ENCODE results near the gene AMDHD2.
"Not testable (repeated sequence)": the region's sequence is repeated elsewhere in the genome, so short reads cannot be mapped to it uniquely, and the experiment has no call there.

Gene AMDHD2

GRCh38 chr16:2517954-2518605 lies 2.1 kb upstream of the AMDHD2 start:
- no peak for DNase-seq (ENCODE audit: low spot score)

- no peak for DNase-seq (ENCODE audit: low spot score)
These were observed 1.1 kb upstream of the AMDHD2 start for GRCh38 chr16:2518823-2519710.

- DNase-seq (ENCODE audit: low spot score): no peak
These were observed 475 bp upstream of the AMDHD2 start for GRCh38 chr16:2519711-2520080.

- no peak for DNase-seq (ENCODE audit: low spot score)
These were observed 787 bp downstream of the AMDHD2 start for GRCh38 chr16:2520784-2521531.

GRCh38 chr16:2523801-2524231 lies 3.6 kb downstream of the AMDHD2 start:
- DNase-seq (ENCODE audit: low spot score): no peak

GRCh38 chr16:2524339-2524938 lies 4.3 kb downstream of the AMDHD2 start:
- no peak for DNase-seq (ENCODE audit: low spot score)

GRCh38 chr16:2526135-2526534 lies 6.0 kb downstream of the AMDHD2 start:
- no peak for DNase-seq (ENCODE audit: low spot score)

GRCh38 chr16:2527071-2527783 lies 7.1 kb downstream of the AMDHD2 start:
- no peak for DNase-seq (ENCODE audit: low spot score)

GRCh38 chr16:2527784-2528100 lies 7.6 kb downstream of the AMDHD2 start:
- no peak for DNase-seq (ENCODE audit: low spot score)

- no peak for DNase-seq (ENCODE audit: low spot score)
These were observed 8.2 kb downstream of the AMDHD2 start for GRCh38 chr16:2528161-2529060.

- DNase-seq (ENCODE audit: low spot score): no peak
These were observed 9.1 kb downstream of the AMDHD2 start for GRCh38 chr16:2529061-2529931.

GRCh38 chr16:2529961-2530628 lies 9.9 kb downstream of the AMDHD2 start:
- DNase-seq (ENCODE audit: low spot score): no peak

- no peak for DNase-seq (ENCODE audit: low spot score)
These were observed 10.6 kb downstream of the AMDHD2 start for GRCh38 chr16:2530629-2531318.

GRCh38 chr16:2531371-2531695 lies 11.2 kb downstream of the AMDHD2 start, which contains the start of gene CEMP1:
CEMP1 (minus strand) TSS chr16:2531408; CDS start chr16:2531073, 335 bp downstream.
- DNase-seq (ENCODE audit: low spot score): peak; percentile 29

- DNase-seq (ENCODE audit: low spot score): peak; percentile 97
These were observed 11.7 kb downstream of the AMDHD2 start for GRCh38 chr16:2531696-2532493.

GRCh38 chr16:2532494-2533141 lies 12.4 kb downstream of the AMDHD2 start:
- peak; percentile 85 for DNase-seq (ENCODE audit: low spot score)

GRCh38 chr16:2533142-2533755 lies 13.1 kb downstream of the AMDHD2 start:
- not testable (repeated sequence) for DNase-seq (ENCODE audit: low spot score)
